Psoas muscle (tissue), 8 donors: Measurements from ENCODE around the gene DEFB125. TPM values are rescaled to one million over a fixed set of nuclear protein-coding genes. Genes with fewer than 3 reads are reported as not detected.
"Not testable (repeated sequence)": the region's sequence is repeated elsewhere in the genome, so short reads cannot be mapped to it uniquely, and the experiment has no call there.

Experiments
- ATAC-seq, 4 donors: fragments of 200-7000 bp; cut with Tn5 transposase; one replicate each; pipeline ENCODE4 v1.9.1; 2020; ENCODE audit warnings: moderate library complexity in 3 of 4, mild to moderate bottlenecking in 2 of 4
- DNase-seq, 2 donors: peaks; one replicate each; pipeline ENCODE4 v3.0.0-alpha.2; 2020
- H3K27ac ChIP-seq: fragments of 200-600 bp; one replicate; pipeline ENCODE4 v1.8.0; 2022
- H3K27me3 ChIP-seq, 3 donors: fragments of 200-600 bp in 1 of 3; one replicate each; pipeline versions ENCODE4 v1.6.1 to v1.8.0; 2013 to 2022; ENCODE audit warnings: low read length in 2 of 3, mild to moderate bottlenecking in 2 of 3, moderate library complexity in 1 of 3; ENCODE audit not compliant: insufficient read depth in 3 of 3
- H3K36me3 ChIP-seq, 2 donors: fragments of 200-600 bp in 1 of 2; one replicate each; pipeline versions ENCODE4 v1.6.1 to v1.8.0; 2013 to 2022; ENCODE audit warnings: low read depth in 1 of 2, mild to moderate bottlenecking in 1 of 2, moderate library complexity in 1 of 2; ENCODE audit not compliant: insufficient read depth in 1 of 2
- H3K4me1 ChIP-seq: fragments of 200-600 bp; one replicate; pipeline ENCODE4 v1.8.0; 2022
- H3K4me3 ChIP-seq: fragments of 200-600 bp; one replicate; pipeline ENCODE4 v1.8.0; 2022; ENCODE audit warnings: mild to moderate bottlenecking
- H3K9me3 ChIP-seq: fragments of 200-600 bp; one replicate; pipeline ENCODE4 v1.8.0; 2022
- CTCF ChIP-seq: fragments of 200-600 bp; IDR thresholded peaks from one replicate; pipeline ENCODE4 v1.8.0; 2022; ENCODE audit warnings: antibody characterized with exemption
- WGBS, 3 donors: extraction: QIAGEN DNeasy Blood & Tissue Kit; methylation state at CpG; one replicate each; pipeline versions ENCODE4 v1.1.6 to v1.1.7; 2013; 5-methylcytosine and 5-hydroxymethylcytosine counted together
- intact Hi-C, 2 donors: fragments of 100-400 bp; cut with DNase I; formaldehyde crosslinking; loops; one replicate each; pipeline versions ENCODE4 v1.11.0 to v1.14.2; 2022
- polyA plus RNA-seq, 3 donors: library from polyadenylated mRNA; stranded (reverse); fragments of 200-250 nt; gene quantifications; one replicate each; pipeline ENCODE4 v1.2.3, GENCODE V29; 2013
- total RNA-seq, 4 donors: library from RNA; stranded (reverse); fragmentation: NEBNext Ultra II Directional in 2 of 4; extraction: Animal tissue kit (Norgen Biotek cat#: 25700) in 2 of 4; gene quantifications; one replicate each; pipeline versions ENCODE4 v1.2.1 to v1.2.4, GENCODE V29; 2021 to 2023
- donor health status: healthy with polysubstance abuse.
- donor health status: DM: no; HTN: no; CAD: no; lungs with moderate emphysema.
- donor health status: Bipolar disorder and iron deficiency.
- donor health status: healthy.
- donor health status: DM: yes; HTN: yes; CAD: no.
- donor health status: DM: no; HTN: no; CAD: no.
- donor health status: DM: no; HTN: no; CAD: no.
- donor health status: DM: yes; HTN: yes; CAD: no.

DEFB125 gene
- total and polyA plus RNA-seq, 7 donors: not detected

- H3K4me1 ChIP-seq: no peaks in the 10 kb centered on the region
- H3K4me3 ChIP-seq: no peak overlapping the region
- intact Hi-C loops: no loop called here
- H3K27me3 ChIP-seq: peaks cover 2 to 15% (median 5%) of the 10 kb centered on the region in 3 donors
- no peak overlapping the region for H3K27ac ChIP-seq
- no peaks in the 10 kb centered on the region for H3K9me3 ChIP-seq
- TF ChIP-seq CTCF: no peak
- no peaks in the 10 kb centered on the region for H3K36me3 ChIP-seq
- DNase-seq (no peak), ATAC-seq (no peak)
Observed at GRCh38 chr20:101975-102374, 14.5 kb downstream of the DEFB125 start.

GRCh38 chr20:103456-103855 lies 16.0 kb downstream of the DEFB125 start:
- intact Hi-C loops: no loop called here
- ATAC-seq (no peak), DNase-seq (no peak)
- Histone ChIP-seq H3K4me3 (no peak overlapping the region), H3K9me3 (no peaks in the 10 kb centered on the region), H3K4me1 (no peaks in the 10 kb centered on the region), H3K27ac (no peak overlapping the region), H3K27me3 (peaks cover 2 to 15% (median 5%) of the 10 kb centered on the region in 3 donors), H3K36me3 (no peaks in the 10 kb centered on the region)
- WGBS, 3 donors: 80 to 83% (median 83%) methylated on average over 5 of the region's 5 CpGs
- no peak for TF ChIP-seq CTCF

GRCh38 chr20:112396-112795 lies 24.9 kb downstream of the DEFB125 start:
- Histone ChIP-seq H3K4me3 (no peak overlapping the region), H3K27me3 (no peaks in the 10 kb centered on the region), H3K36me3 (no peaks in the 10 kb centered on the region), H3K4me1 (no peaks in the 10 kb centered on the region), H3K9me3 (peaks cover 3% of the 10 kb centered on the region), H3K27ac (no peak overlapping the region)
- no peak for TF ChIP-seq CTCF
- ATAC-seq (no peak), DNase-seq (no peak)
- intact Hi-C loops: no loop called here

GRCh38 chr20:117518-117917 lies 30.0 kb downstream of the DEFB125 start:
- ATAC-seq: no peak
- Histone ChIP-seq H3K9me3 (peaks cover 8% of the 10 kb centered on the region), H3K27ac (no peak overlapping the region), H3K4me1 (no peaks in the 10 kb centered on the region), H3K4me3 (no peak overlapping the region), H3K36me3 (no peaks in the 10 kb centered on the region), H3K27me3 (peaks cover 0 to 6% (median 0%) of the 10 kb centered on the region in 3 donors)
- no peak for DNase-seq
- intact Hi-C loops: no loop called here
- TF ChIP-seq CTCF: no peak

GRCh38 chr20:129786-130323 lies 42.4 kb downstream of the DEFB125 start:
- intact Hi-C loops, H3K9me3 ChIP-seq, ATAC-seq, H3K27ac ChIP-seq, DNase-seq, H3K4me3 ChIP-seq, H3K36me3 ChIP-seq, H3K4me1 ChIP-seq, H3K27me3 ChIP-seq: not testable (repeated sequence)
- 83 to 93% (median 90%) methylated on average over 23 to 27 of the region's 28 CpGs for WGBS, 3 donors
